Measurements from ENCODE around the gene SIX4.
"Not testable (repeated sequence)": the region's sequence is repeated elsewhere in the genome, so short reads cannot be mapped to it uniquely, and the experiment has no call there.

- not testable (repeated sequence) for TF ChIP-seq CTCF, POLR2A (IDR thresholded peaks at IDR 0.05)
Observed at GRCh38 chr14:60731291-60731690, 7.1 kb upstream of the SIX4 start.

Measured in adrenal gland (tissue), 5 donors.